T-helper 1 cell treated with Interleukin-12 subunit alpha and Interleukin-12 subunit beta and Interleukin-4 antibody, amounts not matched to agents 30 ng/mL and 1 ng/mL, for 36 hours (primary cell): ENCODE results near the gene BCKDK. TPM values are rescaled to one million over a fixed set of nuclear protein-coding genes. Genes with fewer than 3 reads are reported as not detected.

Experiments
- total RNA-seq: library from RNA; stranded (reverse); gene quantifications from 2 replicates; pipeline ENCODE4 v1.2.3, GENCODE V29; 2022

Gene BCKDK
- total RNA-seq, 1 donor from 2014 or later: 24.6 TPM

Other genes starting within 250 kb of the BCKDK start
- 26.3 and 26.7 TPM in 2 replicates for gene BCL7C, start 214.3 kb upstream of the BCKDK start, total RNA-seq
- gene CTF1, start 211.8 kb upstream of the BCKDK start, total RNA-seq: 0.12 and 0.39 TPM in 2 replicates
- gene FBXL19, start 184.8 kb upstream of the BCKDK start, total RNA-seq: 24.8 and 28.5 TPM in 2 replicates
- gene ORAI3, start 159.3 kb upstream of the BCKDK start, total RNA-seq: 22.3 and 23.0 TPM in 2 replicates
- gene SETD1A, start 150.6 kb upstream of the BCKDK start, total RNA-seq: 25.9 and 27.8 TPM in 2 replicates
- gene HSD3B7, start 123.2 kb upstream of the BCKDK start, total RNA-seq: 9.0 and 10.6 TPM in 2 replicates
- gene STX1B, start 97.7 kb upstream of the BCKDK start, total RNA-seq: 1.5 and 1.6 TPM in 2 replicates
- 93.7 and 102 TPM in 2 replicates for gene STX4, start 74.8 kb upstream of the BCKDK start, total RNA-seq
- 14.5 and 15.5 TPM in 2 replicates for gene ZNF668, start 34.1 kb upstream of the BCKDK start, total RNA-seq
- 31.3 and 33.0 TPM in 2 replicates for gene ZNF646, start 34.0 kb upstream of the BCKDK start, total RNA-seq
- gene PRSS53, start 19.4 kb upstream of the BCKDK start, total RNA-seq: 4.1 and 5.5 TPM in 2 replicates
- gene VKORC1, start 13.6 kb upstream of the BCKDK start, total RNA-seq: 61.1 and 63.1 TPM in 2 replicates
- 53.5 and 55.4 TPM in 2 replicates for gene KAT8, start 9.3 kb downstream of the BCKDK start, total RNA-seq
- not detected in 2 replicates for gene PRSS8, start 27.3 kb downstream of the BCKDK start, total RNA-seq
- gene PRSS36, start 41.7 kb downstream of the BCKDK start, total RNA-seq: 1.1 and 2.1 TPM in 2 replicates
- gene FUS, start 71.8 kb downstream of the BCKDK start, total RNA-seq: 718 and 732 TPM in 2 replicates
- 96.1 and 98.3 TPM in 2 replicates for gene PYCARD, start 94.4 kb downstream of the BCKDK start, total RNA-seq
- 0.12 TPM in 1 of 2 replicates, not detected in the other for gene TRIM72, start 105.7 kb downstream of the BCKDK start, total RNA-seq
- not detected in 2 replicates for gene PYDC1, start 108.7 kb downstream of the BCKDK start, total RNA-seq
- gene ITGAM, start 151.6 kb downstream of the BCKDK start, total RNA-seq: 88.2 and 91.3 TPM in 2 replicates
- gene ITGAX, start 246.8 kb downstream of the BCKDK start, total RNA-seq: 137 and 142 TPM in 2 replicates